H9 (cell line): ENCODE measurements around the gene COX4I2. TPM values are rescaled to one million over a fixed set of nuclear protein-coding genes. Genes with fewer than 3 reads are reported as not detected.

Experiments
- DNase-seq: peaks from one replicate; pipeline ENCODE4 v3.0.0-alpha.2; 2017
- H2AFZ ChIP-seq: one replicate; pipeline ENCODE4 v1.6.1; 2013; ENCODE audit warnings: mild to moderate bottlenecking, low read length, control low read depth, moderate library complexity
- H2AK5ac ChIP-seq: 2 replicates; pipeline ENCODE4 v1.6.1; 2013; ENCODE audit warnings: low read length, control low read depth, mixed read lengths; ENCODE audit not compliant: insufficient read length
- H2BK120ac ChIP-seq: one replicate; pipeline ENCODE4 v1.6.1; 2013; ENCODE audit warnings: low read depth, mild to moderate bottlenecking, low read length, control low read depth, inconsistent platforms; ENCODE audit not compliant: poor library complexity, severe bottlenecking
- H2BK12ac ChIP-seq: 2 replicates; pipeline ENCODE4 v1.6.1; 2013; ENCODE audit warnings: low read length, control low read depth, mixed read lengths, low read depth; ENCODE audit not compliant: insufficient read length
- H2BK15ac ChIP-seq: 2 replicates; pipeline ENCODE4 v1.6.1; 2013; ENCODE audit warnings: low read depth, low read length, control low read depth
- H2BK20ac ChIP-seq: one replicate; pipeline ENCODE4 v1.6.1; 2013; ENCODE audit warnings: low read depth, mild to moderate bottlenecking, low read length, control low read depth, inconsistent platforms; ENCODE audit not compliant: poor library complexity, severe bottlenecking
- H2BK5ac ChIP-seq: 2 replicates; pipeline ENCODE4 v1.6.1; 2013; ENCODE audit warnings: low read length, control low read depth, mixed read lengths; ENCODE audit not compliant: insufficient read length
- H3K14ac ChIP-seq: 2 replicates; pipeline ENCODE4 v1.6.1; 2013; ENCODE audit warnings: low read length, control low read depth; ENCODE audit not compliant: insufficient read depth
- H3K18ac ChIP-seq: 2 replicates; pipeline ENCODE4 v1.6.1; 2013; ENCODE audit warnings: low read depth, mild to moderate bottlenecking, mixed read lengths, low read length, control low read depth; ENCODE audit not compliant: insufficient read length
- H3K23ac ChIP-seq: 2 replicates; pipeline ENCODE4 v1.6.1; 2013; ENCODE audit warnings: low read length, control low read depth, mixed read lengths, low read depth; ENCODE audit not compliant: insufficient read length
- H3K23me2 ChIP-seq: 2 replicates; pipeline ENCODE4 v1.6.1; 2013; ENCODE audit warnings: low read depth, mild to moderate bottlenecking, mixed read lengths, low read length, control low read depth; ENCODE audit not compliant: insufficient read length, poor library complexity, severe bottlenecking
- H3K27ac ChIP-seq: 2 replicates; pipeline ENCODE4 v1.5.1; 2013; ENCODE audit warnings: low read length, control low read depth, mixed read lengths, low read depth; ENCODE audit not compliant: insufficient read length
- H3K27me3 ChIP-seq: 2 replicates; pipeline ENCODE4 v1.6.1; 2013; ENCODE audit warnings: low read length, control low read depth, inconsistent platforms; ENCODE audit not compliant: insufficient read depth
- H3K4ac ChIP-seq: 2 replicates; pipeline ENCODE4 v1.6.1; 2013; ENCODE audit warnings: low read depth, mild to moderate bottlenecking, control low read depth, inconsistent platforms, low read length, moderate library complexity
- H3K4me1 ChIP-seq: 2 replicates; pipeline ENCODE4 v1.6.1; 2013; ENCODE audit warnings: low read length, control low read depth, inconsistent platforms; ENCODE audit not compliant: insufficient read depth
- H3K4me2 ChIP-seq: 2 replicates; pipeline ENCODE4 v1.6.1; 2013; ENCODE audit warnings: low read length, control low read depth, mixed read lengths; ENCODE audit not compliant: insufficient read length, insufficient read depth
- H3K56ac ChIP-seq: 2 replicates; pipeline ENCODE4 v1.6.1; 2013; ENCODE audit warnings: low read depth, mild to moderate bottlenecking, mixed read lengths, low read length, control low read depth; ENCODE audit not compliant: insufficient read length
- H3K79me1 ChIP-seq: 2 replicates; pipeline ENCODE4 v1.6.1; 2013; ENCODE audit warnings: low read depth, mild to moderate bottlenecking, moderate library complexity, low read length, control low read depth, inconsistent platforms; ENCODE audit not compliant: insufficient read depth, poor library complexity, severe bottlenecking
- H3K79me2 ChIP-seq: 2 replicates; pipeline ENCODE4 v1.6.1; 2013; ENCODE audit warnings: low read length, control low read depth, inconsistent platforms; ENCODE audit not compliant: insufficient read depth
- H3K9ac ChIP-seq: 2 replicates; pipeline ENCODE4 v1.6.1; 2013; ENCODE audit warnings: low read length, control low read depth, mixed read lengths; ENCODE audit not compliant: insufficient read length; ENCODE audit errors: extremely low read depth
- H3K9me3 ChIP-seq: one replicate; pipeline ENCODE4 v1.6.1; 2013; ENCODE audit warnings: low read depth, low read length, inconsistent platforms; ENCODE audit not compliant: control insufficient read depth
- H3T11ph ChIP-seq: one replicate; pipeline ENCODE4 v1.6.1; 2013; ENCODE audit warnings: mild to moderate bottlenecking, low read length, control low read depth, inconsistent platforms
- H4K20me1 ChIP-seq: one replicate; pipeline ENCODE4 v1.6.1; 2013; ENCODE audit not compliant: control insufficient read depth, insufficient read length, insufficient read depth
- H4K5ac ChIP-seq: 2 replicates; pipeline ENCODE4 v1.6.1; 2013; ENCODE audit warnings: low read depth, mild to moderate bottlenecking, mixed read lengths, low read length, control low read depth; ENCODE audit not compliant: insufficient read length
- H4K8ac ChIP-seq: replicated peaks from 2 replicates; pipeline ENCODE4 v1.6.1; 2013; ENCODE audit warnings: low read length, control low read depth, mixed read lengths, low read depth; ENCODE audit not compliant: insufficient read length
- H4K91ac ChIP-seq: 2 replicates; pipeline ENCODE4 v1.6.1; 2013; ENCODE audit warnings: low read depth, mild to moderate bottlenecking, moderate library complexity, mixed read lengths, low read length, control low read depth; ENCODE audit not compliant: insufficient read length
- H3K27ac Mint-ChIP-seq, 3 experiments: 2 replicates in 2 of 3; 3 replicates in 1 of 3; pipeline ENCODE4 v1.8.0; 2020 to 2021; ENCODE audit warnings: mixed read lengths in 3 of 3, mild to moderate bottlenecking in 1 of 3, moderate library complexity in 1 of 3
- H3K27me3 Mint-ChIP-seq: 2 replicates; pipeline ENCODE4 v1.8.0; 2021; ENCODE audit warnings: low read depth, mild to moderate bottlenecking, moderate library complexity, mixed read lengths
- H3K36me3 Mint-ChIP-seq, 3 experiments: 2 replicates in 2 of 3; 3 replicates in 1 of 3; pipeline ENCODE4 v1.8.0; 2020 to 2021; ENCODE audit warnings: low read depth in 3 of 3, mixed read lengths in 3 of 3; ENCODE audit not compliant: insufficient read depth in 1 of 3
- H3K4me1 Mint-ChIP-seq, 2 experiments: 2 replicates each; pipeline ENCODE4 v1.8.0; 2020; ENCODE audit warnings: mixed read lengths in 2 of 2
- H3K4me3 Mint-ChIP-seq, 2 experiments: 2 replicates in 1 of 2; 3 replicates in 1 of 2; pipeline ENCODE4 v1.8.0; 2020 to 2021; ENCODE audit warnings: mild to moderate bottlenecking in 2 of 2, mixed read lengths in 2 of 2, moderate library complexity in 1 of 2
- H3K9me3 Mint-ChIP-seq, 2 experiments: 2 replicates in 1 of 2; 3 replicates in 1 of 2; pipeline ENCODE4 v1.8.0; 2020; ENCODE audit warnings: mild to moderate bottlenecking in 2 of 2, mixed read lengths in 2 of 2, moderate library complexity in 1 of 2
- CTCF ChIP-seq: fragments of 200-600 bp; sonication (generic); conservative IDR thresholded peaks from 3 replicates; pipeline ENCODE4 v1.8.0; 2021; ENCODE audit warnings: antibody characterized with exemption, mild to moderate bottlenecking
- WGBS: extraction: QIAGEN DNeasy Blood & Tissue Kit; methylation state at CpG from one replicate; pipeline ENCODE4 v1.1.7; 2013; ENCODE audit warnings: missing lambda C conversion rate, low lambda C conversion rate, mixed read lengths; ENCODE audit not compliant: insufficient read length; ENCODE audit errors: extremely low coverage; 5-methylcytosine and 5-hydroxymethylcytosine counted together
- total RNA-seq: library from RNA; stranded (reverse); gene quantifications from 2 replicates; pipeline ENCODE4 v1.2.1, GENCODE V29; 2021

COX4I2 gene
- total RNA-seq, 1 experiment from 2014 or later = not detected

GRCh38 chr20:31605902-31606803 lies 31.6 kb upstream of the COX4I2 start:
- H3K9me3 Mint-ChIP-seq = peaks cover 3% of the 10 kb centered on the region in 2 experiments; a peak in 2 of 5 replicates
- H3K27ac ChIP-seq = no peak overlapping the region
- peaks cover 37 to 47% of the 10 kb centered on the region in 2 experiments for H3K4me1 Mint-ChIP-seq

More at GRCh38 chr20:31605902-31606803, 31.6 kb upstream of the COX4I2 start:
- Histone ChIP-seq H3K79me1 (no peaks in the 10 kb centered on the region), H3K9me3 (no peaks in the 10 kb centered on the region), H4K5ac (no peak overlapping the region), H3K4me1 (peaks cover 5% of the 10 kb centered on the region; the same call in 1 of the 2 replicates), H3K4me2 (peak overlapping the region; percentile 57), H3K18ac (peak overlapping the region; percentile 77), H4K8ac (no peak overlapping the region), H2AFZ (no peak overlapping the region), H2BK15ac (no peak overlapping the region), H2BK20ac (no peak overlapping the region), H3T11ph (no peak overlapping the region), H2BK12ac (no peak overlapping the region), H2AK5ac (no peak overlapping the region), H4K91ac (no peak overlapping the region), H3K56ac (no peak overlapping the region), H2BK120ac (no peak overlapping the region), H4K20me1 (no peaks in the 10 kb centered on the region), H3K14ac (peak overlapping the region; percentile 85), H3K9ac (peak overlapping the region; percentile 78), H3K79me2 (peaks cover 4% of the 10 kb centered on the region; the same call in 1 of the 2 replicates), H3K23ac (no peak overlapping the region), H3K27me3 (no peaks in the 10 kb centered on the region), H2BK5ac (no peak overlapping the region), H3K23me2 (peaks cover 17% of the 10 kb centered on the region), H3K4ac (no peak overlapping the region; the same call in 1 of the 2 replicates)
- H3K27me3 Mint-ChIP-seq = peaks cover 2% of the 10 kb centered on the region
- no CpG with 5 or more reads among the region's 39 CpGs for WGBS
- H3K4me3 Mint-ChIP-seq = peak overlapping the region; percentile 93 to 97
- TF ChIP-seq CTCF = no peak
- peaks cover 6 to 22% (median 18%) of the 10 kb centered on the region in 3 experiments for H3K36me3 Mint-ChIP-seq
- H3K27ac Mint-ChIP-seq = peak overlapping the region; percentile 97 to 100 (median 98)
- peak; percentile 50 for DNase-seq
